ENCODE data around the gene TBX18.

The TBX18 gene

DNA sequence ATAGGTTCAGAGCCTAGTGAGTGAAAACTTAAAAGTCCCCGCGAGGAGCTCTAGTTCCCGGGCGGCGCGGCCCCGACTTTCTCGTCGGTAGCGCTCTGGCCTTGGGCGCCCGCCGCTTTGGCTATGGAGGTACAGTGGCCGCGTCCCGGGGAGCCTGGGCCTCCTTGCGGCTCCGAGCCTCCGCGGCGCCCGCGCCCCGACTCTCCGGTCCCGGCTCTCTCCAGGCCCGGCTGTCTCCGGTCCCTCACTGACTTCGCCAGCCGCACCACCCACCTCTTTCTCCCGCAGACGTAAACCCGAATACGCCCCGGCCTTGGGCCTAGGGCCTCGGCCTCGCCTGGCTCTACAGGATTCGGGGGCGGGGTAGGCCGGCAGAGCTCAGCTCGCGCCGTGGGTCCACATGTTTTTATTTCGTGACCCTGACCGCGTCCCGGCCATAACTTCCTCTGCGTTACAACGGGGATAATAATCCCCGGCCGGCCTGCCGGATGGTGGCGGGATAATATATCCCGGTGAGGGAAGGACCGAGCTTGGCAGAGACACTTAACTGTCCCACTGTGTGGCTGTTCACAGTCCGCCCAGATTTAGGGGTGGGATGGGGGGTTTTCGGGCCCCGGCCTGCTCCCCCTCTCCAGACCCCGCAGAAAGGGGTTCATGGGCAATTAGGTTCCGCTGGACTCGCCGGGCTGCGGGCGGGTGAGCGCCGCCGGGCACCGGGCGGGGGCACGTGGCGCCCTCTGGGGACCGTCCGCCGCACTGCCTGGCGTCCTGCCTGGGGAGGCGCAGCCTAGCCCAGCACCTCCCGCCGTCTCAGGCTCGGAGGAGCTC lies 10.0 kb upstream of the TBX18 start:
- DNase-seq, result no peak
- in situ Hi-C loops (cut with HindIII; ENCODE audit: low pct_ligation_motif_present, low pct_unique_long_range_greater_than_20kb, low sequenced_read_pairs), result no loop called here

DNA sequence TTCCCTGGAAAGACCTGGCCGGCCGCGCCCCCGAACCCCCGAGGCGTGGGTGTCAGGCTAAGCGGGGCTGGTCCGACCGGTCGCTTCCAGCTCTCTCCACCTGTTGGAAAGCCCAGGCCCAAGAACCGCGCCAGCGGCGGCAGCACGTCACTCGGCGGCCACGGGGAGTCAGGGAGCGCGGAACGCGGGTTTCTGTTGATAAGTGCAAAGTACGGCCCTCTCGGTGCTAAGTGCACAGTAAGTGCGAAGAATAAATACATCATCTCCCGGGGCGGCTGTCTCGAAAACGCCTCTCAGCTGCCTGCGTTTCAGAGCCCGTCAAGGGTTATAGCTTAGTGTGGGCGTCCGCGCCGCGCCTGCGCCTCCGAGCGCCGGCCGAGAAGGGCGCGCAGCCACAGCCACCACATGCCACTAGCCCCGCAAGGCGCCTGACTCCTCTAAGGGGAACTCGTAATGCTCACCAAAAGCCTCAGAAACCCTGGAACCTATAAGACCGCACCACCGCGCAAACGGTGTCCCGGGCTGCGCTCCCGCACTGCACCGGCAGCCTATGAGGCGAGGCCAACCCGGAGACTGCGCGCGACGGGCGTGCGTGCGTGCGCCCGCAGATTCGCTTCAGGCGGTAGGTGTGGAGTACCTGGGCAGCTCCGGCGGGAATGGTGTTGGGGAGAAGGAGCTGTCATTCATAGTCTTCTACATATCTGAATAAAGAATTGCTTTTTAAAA lies 9.2 kb upstream of the TBX18 start:
- no peak for DNase-seq
- in situ Hi-C loops (cut with HindIII; ENCODE audit: low pct_ligation_motif_present, low pct_unique_long_range_greater_than_20kb, low sequenced_read_pairs), result no loop called here

DNA sequence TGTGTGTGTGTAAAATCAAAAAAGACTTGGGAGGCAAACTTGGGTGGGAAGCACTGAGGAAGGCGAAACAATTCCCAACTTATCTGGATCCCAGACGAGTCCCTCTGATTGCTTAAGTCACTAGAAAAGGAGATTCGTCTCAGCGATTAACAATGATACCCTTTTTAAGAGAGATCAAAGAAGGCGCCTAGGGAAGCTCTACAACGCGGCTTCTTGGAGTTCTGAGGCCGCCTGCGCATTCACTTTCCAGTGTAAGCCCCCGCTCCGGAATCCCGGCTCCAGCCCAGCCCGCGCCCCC lies 8.7 kb upstream of the TBX18 start:
- no peak for DNase-seq
- in situ Hi-C loops (cut with HindIII; ENCODE audit: low pct_ligation_motif_present, low pct_unique_long_range_greater_than_20kb, low sequenced_read_pairs), result no loop called here

DNA sequence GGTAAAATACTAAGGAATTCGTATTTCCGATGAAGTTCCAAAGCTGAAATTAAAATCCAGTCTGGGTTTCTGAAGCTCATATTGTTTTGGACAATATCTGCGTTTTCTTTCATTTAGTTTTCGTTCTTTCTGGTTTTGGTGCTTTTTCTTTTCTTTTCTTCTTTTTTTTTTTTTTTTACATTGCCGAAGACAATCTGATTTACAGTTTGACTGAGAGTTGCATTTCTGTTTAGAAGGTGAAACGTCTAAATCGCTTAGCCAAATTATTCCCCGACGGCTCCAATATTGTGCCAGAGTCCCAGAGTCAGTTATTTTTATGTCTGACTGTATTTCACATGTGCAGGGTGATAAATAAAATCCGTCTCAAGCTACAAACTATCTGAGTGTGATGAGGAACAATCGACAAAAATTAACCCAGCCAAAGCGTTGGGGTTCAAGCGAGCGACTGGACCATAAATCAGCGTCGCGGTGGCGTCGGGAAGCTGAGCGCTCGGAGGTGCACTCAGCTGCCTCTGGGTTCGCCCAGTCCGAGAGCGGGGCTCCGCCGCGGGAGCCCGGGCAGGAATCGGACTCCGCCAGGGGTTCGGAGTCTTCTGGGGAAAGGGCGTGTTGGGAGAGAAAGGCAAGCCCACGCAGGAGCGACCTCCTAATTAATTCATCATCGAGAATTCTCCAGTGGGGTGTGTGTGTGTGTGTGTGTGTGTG lies 8.2 kb upstream of the TBX18 start:
- in situ Hi-C loops (cut with HindIII; ENCODE audit: low pct_ligation_motif_present, low pct_unique_long_range_greater_than_20kb, low sequenced_read_pairs), result no loop called here
- no peak for DNase-seq

DNA sequence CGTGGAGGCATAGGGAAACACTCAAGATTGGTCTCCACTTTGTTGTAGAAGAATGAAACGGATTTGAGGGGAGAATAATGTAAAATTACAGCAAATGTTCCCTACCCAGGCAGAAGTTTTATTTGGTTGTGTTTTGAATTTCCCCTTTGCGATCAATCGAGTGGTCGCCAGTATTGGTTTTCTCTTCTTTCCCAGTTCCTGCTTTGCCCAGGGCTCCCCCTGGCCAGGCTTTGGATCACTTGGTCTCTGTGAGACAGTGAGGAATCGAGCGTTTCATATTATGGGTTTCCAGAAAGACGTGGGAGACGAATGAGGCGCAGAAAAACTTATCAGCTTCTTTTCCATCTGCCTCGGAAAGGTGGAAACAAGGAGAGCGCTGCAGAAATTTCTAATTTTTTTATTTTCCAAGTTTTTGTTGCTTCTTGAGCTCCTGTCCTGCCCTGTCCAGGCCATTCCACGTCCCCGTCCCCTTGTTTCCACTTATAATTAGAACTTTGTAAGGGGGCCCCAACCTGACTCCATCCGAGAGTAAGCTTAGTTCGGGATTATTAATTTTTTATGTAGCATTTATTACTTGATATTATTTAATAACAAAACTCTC lies 7.5 kb upstream of the TBX18 start:
- DNase-seq, result no peak
- in situ Hi-C loops (cut with HindIII; ENCODE audit: low pct_ligation_motif_present, low pct_unique_long_range_greater_than_20kb, low sequenced_read_pairs), result no loop called here

DNA sequence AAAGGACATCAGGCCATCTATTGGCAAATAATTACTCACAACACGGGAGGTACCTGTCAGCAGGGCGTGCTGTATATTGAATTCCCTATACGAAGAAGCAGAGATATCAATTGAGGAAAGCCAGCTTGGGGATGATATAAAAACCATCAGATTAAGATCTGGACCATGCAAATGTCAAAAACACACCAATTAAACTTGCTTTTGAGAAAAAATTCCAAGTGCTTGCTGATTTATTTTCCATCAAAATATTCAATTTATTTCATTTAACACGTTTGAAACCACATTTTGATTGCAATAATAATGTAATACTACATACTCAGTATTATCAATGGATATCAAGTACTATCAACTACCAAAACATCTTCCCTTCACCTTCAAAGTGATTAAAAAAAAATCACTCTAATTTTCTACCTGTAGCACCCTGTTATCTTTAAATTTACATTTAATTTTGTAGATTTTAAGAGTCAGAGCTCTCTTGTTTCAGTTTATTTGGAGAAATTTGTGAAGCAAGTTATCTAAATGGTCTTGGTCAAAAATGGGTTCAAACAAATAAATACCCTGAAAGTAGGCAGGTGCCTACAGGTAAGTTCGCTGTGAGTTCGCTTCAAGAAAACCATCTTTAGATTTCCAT lies 6.8 kb upstream of the TBX18 start:
- in situ Hi-C loops (cut with HindIII; ENCODE audit: low pct_ligation_motif_present, low pct_unique_long_range_greater_than_20kb, low sequenced_read_pairs), result no loop called here
- no peak for DNase-seq

DNA sequence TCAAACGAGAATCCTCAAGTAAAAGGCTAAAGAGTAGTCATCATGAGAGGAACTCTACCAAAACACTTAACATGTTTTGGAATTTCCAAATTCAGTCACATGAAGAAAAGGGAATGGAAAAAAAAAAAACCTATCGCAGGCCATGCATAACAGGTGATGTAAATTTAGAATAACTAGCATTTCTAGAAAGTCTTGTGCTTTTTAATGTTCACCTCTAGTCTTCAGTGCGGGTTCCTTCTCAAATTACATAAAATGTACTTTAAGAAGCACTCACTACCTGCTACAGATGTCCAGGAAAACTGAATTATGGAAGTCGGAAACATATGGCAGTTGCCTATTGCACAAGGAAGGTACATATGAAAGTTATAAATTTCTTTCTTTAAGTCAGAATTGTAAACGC lies 6.1 kb upstream of the TBX18 start:
- no peak for DNase-seq
- in situ Hi-C loops (cut with HindIII; ENCODE audit: low pct_ligation_motif_present, low pct_unique_long_range_greater_than_20kb, low sequenced_read_pairs), result no loop called here

DNA sequence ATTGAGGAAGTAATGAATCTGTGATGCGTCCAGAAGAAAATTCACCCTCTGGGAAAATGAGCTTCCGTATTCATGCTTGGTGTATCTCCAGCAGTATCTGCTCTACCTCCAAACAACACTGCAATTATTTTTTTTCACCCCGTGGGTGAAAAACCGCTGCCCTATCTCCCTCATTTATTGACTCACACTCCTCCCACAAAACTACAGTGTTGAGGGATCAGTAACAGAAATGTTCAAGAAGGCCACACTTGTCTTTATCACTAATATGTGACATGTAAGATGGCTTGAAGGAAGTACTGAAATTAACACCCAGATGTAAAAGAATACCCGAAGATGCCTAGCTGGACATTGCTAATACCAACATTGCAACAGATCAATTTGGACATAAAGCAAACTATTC lies 4.9 kb upstream of the TBX18 start:
- in situ Hi-C loops (cut with HindIII; ENCODE audit: low pct_ligation_motif_present, low pct_unique_long_range_greater_than_20kb, low sequenced_read_pairs), result no loop called here
- peak; percentile 6 for DNase-seq

DNA sequence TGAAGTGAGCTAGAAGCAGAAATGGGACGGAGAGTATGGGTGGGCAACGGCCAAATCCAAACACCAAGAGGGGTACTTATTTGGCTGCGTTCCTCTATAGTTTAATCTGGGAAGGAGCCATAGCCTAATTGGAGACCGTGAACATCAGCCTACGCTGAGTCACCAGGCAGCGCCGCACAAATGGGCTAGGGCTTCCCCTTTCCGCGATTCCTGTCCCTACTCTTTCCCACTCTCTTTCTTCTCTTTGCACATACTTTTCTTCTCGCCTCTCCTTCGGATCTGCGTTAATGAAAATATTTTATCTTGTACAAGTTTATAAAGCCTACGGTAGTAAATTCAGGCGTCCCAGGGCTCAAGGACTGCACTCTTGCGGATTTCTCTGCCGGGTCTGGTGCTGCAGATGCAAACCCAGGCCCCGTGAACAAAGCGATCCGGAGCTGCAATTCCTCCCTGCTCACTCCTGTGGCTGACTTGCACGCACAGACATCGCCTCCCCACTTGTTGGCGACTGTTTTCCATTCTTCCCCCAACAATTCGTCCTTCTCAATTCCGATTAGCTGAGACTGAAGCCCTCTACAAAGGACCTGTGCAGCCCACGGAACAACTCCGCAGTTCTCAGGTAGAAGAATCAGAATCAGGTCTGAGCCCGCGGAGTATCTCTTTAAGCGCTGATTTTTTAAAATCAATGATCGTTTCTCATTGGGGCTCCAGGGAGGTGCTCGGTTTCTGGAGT lies 4.2 kb upstream of the TBX18 start:
- in situ Hi-C loops (cut with HindIII; ENCODE audit: low pct_ligation_motif_present, low pct_unique_long_range_greater_than_20kb, low sequenced_read_pairs), result no loop called here
- DNase-seq, result peak; percentile 56

DNA sequence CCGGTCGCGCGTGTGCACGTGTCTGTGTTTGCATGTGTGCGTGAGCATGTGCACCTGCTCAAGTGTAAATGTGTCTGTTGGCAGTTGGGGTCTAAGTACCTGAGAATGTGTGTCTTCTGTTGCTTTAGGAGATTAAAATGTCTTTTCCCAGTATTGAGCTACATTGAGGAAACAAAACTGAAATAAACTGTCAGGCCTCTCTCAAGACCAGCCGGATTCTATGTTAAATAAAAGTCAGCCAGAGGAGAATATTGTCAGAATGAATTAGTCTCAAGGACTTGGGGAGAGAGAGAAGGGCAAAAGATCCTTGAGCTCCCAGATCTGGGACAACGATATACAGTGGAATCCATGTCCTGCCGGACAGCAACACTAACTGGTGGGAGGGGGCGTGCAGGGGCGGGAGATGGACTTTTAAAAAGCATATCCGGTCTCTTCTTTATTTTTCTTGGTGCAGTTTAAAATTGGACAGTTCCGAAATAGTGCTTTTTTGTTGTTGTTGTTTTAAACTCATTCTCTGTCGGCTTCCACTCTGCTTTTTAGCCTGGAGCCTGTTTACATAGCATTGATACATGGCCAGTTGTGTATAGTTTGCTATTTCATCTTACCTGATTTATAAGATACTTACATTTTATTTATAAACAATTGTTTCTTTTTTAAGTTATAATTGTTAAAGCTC lies 3.3 kb upstream of the TBX18 start:
- no peak for DNase-seq
- in situ Hi-C loops (cut with HindIII; ENCODE audit: low pct_ligation_motif_present, low pct_unique_long_range_greater_than_20kb, low sequenced_read_pairs), result no loop called here

DNA sequence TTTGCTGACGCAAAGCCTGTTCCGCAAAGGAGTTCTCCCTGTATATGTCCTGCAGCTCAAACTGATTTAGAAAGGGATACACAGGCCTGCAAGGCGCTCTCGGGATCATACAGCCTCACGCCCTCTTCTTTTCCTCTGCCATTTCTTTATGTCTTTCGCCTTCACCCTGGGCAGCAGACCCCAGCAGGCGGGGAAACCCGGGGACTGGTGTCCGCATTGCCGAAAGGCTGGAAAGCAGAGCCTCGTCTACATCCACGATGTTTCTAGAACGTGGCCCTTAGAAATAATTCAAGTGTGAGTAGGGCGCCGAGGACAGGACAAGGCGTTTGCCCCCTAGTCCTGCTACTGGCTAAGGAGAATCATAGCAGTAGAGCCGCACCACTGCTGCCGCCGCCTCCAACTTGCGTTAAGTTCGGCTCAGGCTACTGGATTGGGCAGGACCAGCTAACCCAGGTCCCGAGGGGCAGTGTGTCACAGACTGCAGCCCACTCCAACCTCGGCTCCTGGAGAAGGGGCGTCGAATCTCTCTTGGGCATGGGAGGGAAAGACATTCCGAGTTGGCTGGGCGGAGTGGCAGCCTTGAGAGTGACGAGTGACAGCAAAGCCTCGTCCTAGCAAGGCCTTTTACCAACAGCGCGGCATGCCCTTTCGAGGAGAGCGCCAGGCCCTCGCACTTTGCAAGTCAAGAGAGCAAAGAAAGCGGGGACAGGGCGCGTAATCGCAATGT lies 2.6 kb upstream of the TBX18 start:
- DNase-seq, result no peak
- in situ Hi-C loops (cut with HindIII; ENCODE audit: low pct_ligation_motif_present, low pct_unique_long_range_greater_than_20kb, low sequenced_read_pairs), result no loop called here

DNA sequence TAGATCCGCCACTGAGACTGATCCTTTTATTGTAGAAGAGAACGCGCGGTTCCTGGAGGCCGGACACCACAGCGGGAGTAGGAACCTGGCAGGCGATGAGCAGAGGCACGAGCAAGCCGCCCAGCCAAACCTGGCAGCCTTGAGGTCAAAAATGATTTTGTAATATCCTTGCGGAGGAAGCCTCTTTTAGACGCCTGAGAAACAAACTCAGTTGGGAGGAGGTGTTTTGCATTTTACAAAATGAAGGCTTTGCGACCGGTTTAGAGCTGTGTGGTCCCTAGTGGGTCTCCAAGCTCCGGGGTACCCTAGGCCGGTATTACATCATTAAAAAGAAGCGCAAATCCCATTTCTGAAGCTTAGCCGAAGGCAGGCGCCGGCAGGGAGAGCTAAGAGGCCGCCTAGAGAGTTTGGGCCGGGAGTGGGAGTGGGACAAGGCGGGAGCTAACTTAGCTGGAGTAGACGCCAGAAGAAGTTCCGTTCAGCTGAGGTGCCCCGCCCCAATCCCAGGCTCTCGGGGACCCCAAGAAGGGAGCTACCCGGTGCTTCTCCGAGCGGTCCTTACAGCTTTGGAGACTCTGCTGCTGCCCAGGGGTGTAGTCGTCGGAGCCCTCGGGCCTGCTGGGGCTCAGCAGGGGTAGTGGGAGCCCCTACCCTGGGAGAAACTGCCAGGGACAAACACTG lies 1.9 kb upstream of the TBX18 start:
- in situ Hi-C loops (cut with HindIII; ENCODE audit: low pct_ligation_motif_present, low pct_unique_long_range_greater_than_20kb, low sequenced_read_pairs), result no loop called here
- DNase-seq, result no peak

DNA sequence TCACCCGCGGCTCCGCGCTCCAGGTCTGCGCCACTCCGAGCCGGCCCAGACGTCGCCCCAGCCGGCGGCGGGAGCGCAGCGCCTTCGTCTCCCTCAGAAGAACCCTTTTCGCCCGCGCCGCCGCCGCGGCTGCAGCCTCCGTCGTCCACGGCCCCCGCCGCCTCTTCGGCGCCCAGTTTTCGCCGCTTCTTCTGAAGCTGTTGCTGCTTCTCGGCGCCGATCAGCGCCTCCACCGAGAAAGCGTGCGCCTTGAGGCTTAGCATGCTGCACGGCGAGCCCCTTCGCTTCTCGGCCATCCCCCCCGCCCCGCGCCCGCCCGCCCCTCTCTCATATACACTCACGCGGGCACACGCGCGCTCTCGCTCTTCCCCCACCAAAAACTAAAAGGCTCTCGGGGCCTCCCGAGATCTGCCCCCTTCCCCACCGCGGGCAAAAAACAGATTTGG lies 489 bp downstream of the TBX18 start:
- in situ Hi-C loops (cut with HindIII; ENCODE audit: low pct_ligation_motif_present, low pct_unique_long_range_greater_than_20kb, low sequenced_read_pairs), result no loop called here
- DNase-seq, result no peak

DNA sequence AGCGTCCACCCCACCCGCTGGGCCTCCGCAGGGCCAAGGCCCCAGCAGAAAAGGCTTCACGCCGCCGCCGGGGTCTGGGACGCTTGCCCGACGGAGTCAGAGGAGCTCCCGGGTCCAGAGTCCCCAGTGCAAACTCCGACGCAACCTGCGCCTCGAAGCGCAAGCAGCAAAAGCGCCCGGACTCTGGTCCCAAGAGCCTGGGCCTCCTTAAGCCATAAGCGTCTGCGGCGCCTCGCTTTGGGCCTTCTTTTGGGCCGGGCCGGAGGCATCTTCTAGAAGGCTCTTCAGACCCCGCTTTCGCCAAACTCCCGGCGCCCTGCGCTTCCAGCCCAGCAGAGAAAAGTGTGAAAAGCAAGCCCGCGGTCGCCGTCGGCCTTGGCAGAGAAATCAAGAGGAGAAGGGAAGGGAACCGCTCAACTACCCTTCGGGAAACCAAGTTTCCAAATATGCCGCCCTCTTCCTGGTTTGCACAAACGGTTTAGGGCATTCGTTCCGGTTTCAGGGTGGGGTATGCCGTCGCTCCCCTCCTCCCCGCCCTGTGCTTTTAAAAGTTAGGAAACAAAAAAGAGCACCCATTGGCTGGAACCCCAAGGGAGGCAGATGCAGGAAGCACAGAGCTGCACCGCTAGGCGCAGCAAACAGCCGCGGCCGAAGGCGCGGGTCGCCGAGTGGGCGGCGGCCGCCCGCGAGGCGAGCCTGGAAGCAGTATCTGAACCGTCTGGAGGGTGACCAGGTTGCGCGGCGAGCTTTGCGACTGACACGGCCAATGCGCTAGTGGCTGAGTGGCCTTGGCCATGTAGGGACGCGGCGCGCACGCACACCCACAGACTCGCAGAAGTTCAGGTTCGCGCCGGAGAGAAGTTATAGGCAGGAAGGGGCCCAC lies 1.2 kb downstream of the TBX18 start:
- in situ Hi-C loops (cut with HindIII; ENCODE audit: low pct_ligation_motif_present, low pct_unique_long_range_greater_than_20kb, low sequenced_read_pairs), result no loop called here
- DNase-seq, result peak; percentile 89

DNA sequence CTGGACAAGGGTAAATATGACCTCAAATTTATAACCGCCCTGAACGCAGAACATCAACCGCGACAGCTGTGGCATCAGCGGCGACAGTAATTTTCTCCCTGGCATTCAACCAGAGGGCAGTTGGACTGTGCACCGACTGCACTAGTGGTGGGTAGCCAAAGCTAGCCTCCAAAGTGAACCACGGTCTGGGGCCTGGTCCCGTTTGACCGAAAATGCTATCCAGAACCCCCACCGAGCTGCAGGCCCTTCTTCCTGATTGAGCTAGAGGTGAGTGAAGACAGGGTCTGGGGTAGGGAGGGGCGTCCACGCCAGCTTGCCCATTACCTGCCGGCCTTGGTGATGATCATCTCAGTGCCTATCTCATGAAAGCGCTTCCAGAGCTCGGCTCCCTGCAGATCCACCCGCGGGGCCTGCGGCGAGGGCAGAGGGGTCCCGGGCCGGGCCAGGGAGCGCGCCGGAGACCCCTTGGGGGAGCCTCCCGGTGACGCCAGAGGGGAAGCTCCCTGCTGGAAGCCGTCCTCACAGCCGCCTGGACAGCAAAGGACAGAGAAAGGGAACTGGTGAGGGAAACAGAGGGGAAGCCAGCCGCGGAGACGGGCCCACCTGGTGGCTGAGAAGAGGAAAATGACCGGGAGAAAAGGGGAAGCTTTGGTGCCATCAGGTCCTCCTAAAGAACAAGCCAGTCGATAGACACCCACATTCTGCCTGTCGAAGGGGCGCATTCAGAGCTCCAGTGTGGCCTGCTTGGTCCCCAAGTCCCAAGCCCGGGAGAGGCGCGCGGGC lies 2.0 kb downstream of the TBX18 start:
- DNase-seq, result peak; percentile 45
- in situ Hi-C loops (cut with HindIII; ENCODE audit: low pct_ligation_motif_present, low pct_unique_long_range_greater_than_20kb, low sequenced_read_pairs), result no loop called here

All from ACHN (cell line).